ENCODE data around the gene KREMEN2. TPM values are rescaled to one million over a fixed set of nuclear protein-coding genes. Genes with fewer than 3 reads are reported as not detected.

Gene KREMEN2
- total and polyA plus RNA-seq, 2 of the 8 experiments (the other 6 are each of a cell fraction or from before 2014, with no cell fraction given) = 6.6 to 7.0 TPM

DNA sequence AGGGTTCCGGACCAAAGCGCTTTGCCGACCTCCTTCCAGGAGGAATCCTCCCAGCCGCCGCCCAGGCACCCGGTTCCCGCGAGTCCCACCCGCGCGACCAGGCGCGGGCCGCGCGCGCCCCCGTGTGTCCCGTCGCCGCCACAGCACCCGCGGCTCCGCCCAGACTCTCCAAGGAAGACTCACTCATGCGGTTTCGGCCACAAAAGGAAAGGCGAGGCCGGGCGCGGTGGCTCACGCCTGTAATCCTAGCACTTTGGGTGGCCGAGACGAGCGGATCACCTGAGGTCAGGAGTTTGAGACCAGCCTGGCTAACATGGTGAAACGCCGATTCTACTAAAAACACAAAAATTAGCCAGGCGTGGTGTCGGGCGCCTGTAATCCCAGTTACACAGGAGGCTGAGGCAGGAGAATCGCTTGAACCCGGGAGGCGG lies 19.6 kb downstream of the KREMEN2 start:
- Histone ChIP-seq H3K14ac (ENCODE audit: insufficient read length) (no peak overlapping the region), H3K56ac (replicated peaks; ENCODE audit: insufficient read length, low read depth, low read length) (no peak overlapping the region), H2BK120ac (replicated peaks; ENCODE audit: low read depth, low read length) (no peak overlapping the region), H2AK5ac (ENCODE audit: low read depth, low read length) (no peak overlapping the region), H4K91ac (replicated peaks; ENCODE audit: insufficient read length, low read length) (no peak overlapping the region), H3K4ac (replicated peaks; ENCODE audit: insufficient read length, low read depth, low read length) (no peak overlapping the region), H3K36me3 (ENCODE audit: control insufficient read depth in 2 of 4, insufficient read depth in 4 of 4, low read length in 3 of 4) (no peaks in the 10 kb centered on the region), H3K23me2 (ENCODE audit: low read depth, low read length) (peaks cover 12% of the 10 kb centered on the region; the same call in 1 of the 2 replicates), H3K9ac (replicated peaks in 1 of 4; ENCODE audit: extremely low read depth in 1 of 4, low read depth in 3 of 4, low read length in 3 of 4) (no peak overlapping the region), H3K9me3 (ENCODE audit: insufficient read depth in 2 of 2, low read depth in 1 of 2, low read length in 1 of 2) (no peaks in the 10 kb centered on the region), H3K27me3 (replicated peaks in 1 of 4; ENCODE audit: control insufficient read depth in 3 of 4, extremely low read depth in 1 of 4, insufficient read depth in 3 of 4, low read length in 3 of 4) (no peaks in the 10 kb centered on the region; a peak in 1 of 7 replicates), H4K8ac (ENCODE audit: extremely low read depth, insufficient read depth, low read length) (0 out of 2 replicates have a peak overlapping the region, but pooled peaks have one; percentile 54), H3K27ac (ENCODE audit: low read depth, low read length) (no peak overlapping the region), H3K4me3 (ENCODE audit: extremely low read depth in 1 of 4, insufficient read depth in 2 of 4, low read depth in 3 of 4, low read length in 4 of 4) (peak overlapping the region in 1 of 4 experiments; percentile 27; a peak in 1 of 8 replicates), H4K20me1 (replicated peaks in 1 of 2; ENCODE audit: control insufficient read depth in 1 of 2, insufficient read depth in 2 of 2, low read length in 2 of 2) (peaks cover 0 to 7% of the 10 kb centered on the region in 2 experiments), H3K23ac (ENCODE audit: insufficient read length) (no peak overlapping the region), H3K79me2 (ENCODE audit: control insufficient read depth in 1 of 2, insufficient read depth in 2 of 2, low read length in 2 of 2) (peaks cover 0 to 8% of the 10 kb centered on the region in 2 experiments; a peak in 2 of 4 replicates), H3K79me1 (ENCODE audit: low read depth, low read length) (peaks cover 4% of the 10 kb centered on the region; the same call in 1 of the 2 replicates), H2AFZ (ENCODE audit: low read length) (no peak overlapping the region), H3K18ac (ENCODE audit: extremely low read depth, low read length) (no peak overlapping the region; the same call in 1 of the 2 replicates), H3K4me1 (replicated peaks in 1 of 4; ENCODE audit: control insufficient read depth in 3 of 4, insufficient read depth in 4 of 4, low read length in 3 of 4) (peaks cover 3 to 27% (median 15%) of the 10 kb centered on the region in 4 experiments), H4K5ac (ENCODE audit: insufficient read length, low read depth, low read length) (no peak overlapping the region), H2BK15ac (ENCODE audit: low read length) (no peak overlapping the region), H3K4me2 (ENCODE audit: insufficient read depth in 1 of 2, low read depth in 2 of 2, low read length in 2 of 2) (peak overlapping the region in 1 of 2 experiments; percentile 46; a peak in 3 of 4 replicates), H2BK5ac (ENCODE audit: low read depth, low read length) (no peak overlapping the region), H2BK12ac (ENCODE audit: low read depth, low read length) (no peak overlapping the region), H2BK20ac (ENCODE audit: low read length) (no peak overlapping the region)
- CTCF ChIA-PET (ENCODE audit: partially characterized antibody) = interaction anchor here (0.6 to 2.5 kb wide), 21 partner anchors 9 to 120 kb away, joined by 3 to 15 read pairs (median 5); partner anchors contain the start of gene TNFRSF12A
- FAIRE-seq = no peak
- POLR2A ChIA-PET (ENCODE audit: partially characterized antibody) = interaction anchor here (0.7 to 25.4 kb wide), 9 partner anchors 8 to 756 kb away, joined by 3 to 455 read pairs (median 13); partner anchors contain the start of genes CLDN6, HCFC1R1, KREMEN2 and PAQR4
- 19% methylated on average over 42 of the region's 42 CpGs; no CpG with 5 or more reads in 1 of the 2 experiments for WGBS, 2 experiments (ENCODE audit: extremely low coverage in 1 of 2, insufficient coverage in 1 of 2, insufficient read length in 1 of 2, insufficient replicate concordance in 2 of 2, low coverage in 1 of 2, low lambda C conversion rate in 2 of 2, missing lambda C conversion rate in 1 of 2)
- peak in 1 of 2 experiments; percentile 95 for DNase-seq (ENCODE audit: low read depth in 1 of 2, low spot score in 2 of 2)
- TF ChIP-seq KDM5A (IDR thresholded peaks at IDR 0.05; ENCODE audit: low read length) = no peak
- no peak for TF ChIP-seq TCF12 (IDR thresholded peaks at IDR 0.05; ENCODE audit: low read depth, low read length)
- peak; percentile 38; the same call in 1 of the 2 replicates for TF ChIP-seq TBP (IDR thresholded peaks at IDR 0.05; ENCODE audit: low read depth, low read length)
- TF ChIP-seq RNF2 (IDR thresholded peaks at IDR 0.05; ENCODE audit: borderline replicate concordance, low read depth, low read length, missing control alignments, poor library complexity, severe bottlenecking) = no peak
- peak; percentile 65; the same call in 1 of the 2 replicates for TF ChIP-seq BRCA1 (IDR thresholded peaks at IDR 0.05; ENCODE audit: low read depth, low read length)
- no peak for TF ChIP-seq POLR2AphosphoS5 (IDR thresholded peaks at IDR 0.05; ENCODE audit: low read depth, low read length)
- no peak for TF ChIP-seq SIRT6 (IDR thresholded peaks at IDR 0.05; ENCODE audit: low read length)
- no peak for TF ChIP-seq MAFK (IDR thresholded peaks at IDR 0.05; ENCODE audit: low read depth, low read length)
- TF ChIP-seq, protein P1, sequence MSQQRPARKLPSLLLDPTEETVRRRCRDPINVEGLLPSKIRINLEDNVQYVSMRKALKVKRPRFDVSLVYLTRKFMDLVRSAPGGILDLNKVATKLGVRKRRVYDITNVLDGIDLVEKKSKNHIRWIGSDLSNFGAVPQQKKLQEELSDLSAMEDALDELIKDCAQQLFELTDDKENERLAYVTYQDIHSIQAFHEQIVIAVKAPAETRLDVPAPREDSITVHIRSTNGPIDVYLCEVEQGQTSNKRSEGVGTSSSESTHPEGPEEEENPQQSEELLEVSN (IDR thresholded peaks at IDR 0.05) = no peak
- no peak for TF ChIP-seq POU5F1 (IDR thresholded peaks at IDR 0.05; ENCODE audit: low read depth, low read length)
- TF ChIP-seq GABPA (IDR thresholded peaks at IDR 0.05; ENCODE audit: borderline replicate concordance, insufficient read depth, low read length) = peak; percentile 60; the same call in 1 of the 2 replicates
- no peak for TF ChIP-seq CBX8 (IDR thresholded peaks at IDR 0.05; ENCODE audit: borderline replicate concordance, low read depth, low read length)
